ENCODE results near the gene GINS1. TPM values are rescaled to one million over a fixed set of nuclear protein-coding genes. Genes with fewer than 3 reads are reported as not detected.
A peak's percentile ranks its signal among the peaks of the same experiment; 100 is the strongest.

GINS1 gene
- total RNA-seq, 1 experiment from 2014 or later = 36.0 TPM

GRCh38 chr20:25394276-25394675 is 13.2 kb upstream of the GINS1 start:
- H3K4me3 ChIP-seq (ENCODE audit: low read depth in 2 of 2, low read length in 2 of 2) = no peak overlapping the region
- intact Hi-C loops (cut with micrococcal nuclease; ENCODE audit: unreplicated experiment) (no loop called here), in situ Hi-C loops (cut with HindIII; ENCODE audit: low pct_unique_long_range_greater_than_20kb, low sequenced_read_pairs) (no loop called here)
- TF ChIP-seq CTCF (IDR thresholded peaks at IDR 0.05) = no peak
- TF ChIP-seq, protein P1, sequence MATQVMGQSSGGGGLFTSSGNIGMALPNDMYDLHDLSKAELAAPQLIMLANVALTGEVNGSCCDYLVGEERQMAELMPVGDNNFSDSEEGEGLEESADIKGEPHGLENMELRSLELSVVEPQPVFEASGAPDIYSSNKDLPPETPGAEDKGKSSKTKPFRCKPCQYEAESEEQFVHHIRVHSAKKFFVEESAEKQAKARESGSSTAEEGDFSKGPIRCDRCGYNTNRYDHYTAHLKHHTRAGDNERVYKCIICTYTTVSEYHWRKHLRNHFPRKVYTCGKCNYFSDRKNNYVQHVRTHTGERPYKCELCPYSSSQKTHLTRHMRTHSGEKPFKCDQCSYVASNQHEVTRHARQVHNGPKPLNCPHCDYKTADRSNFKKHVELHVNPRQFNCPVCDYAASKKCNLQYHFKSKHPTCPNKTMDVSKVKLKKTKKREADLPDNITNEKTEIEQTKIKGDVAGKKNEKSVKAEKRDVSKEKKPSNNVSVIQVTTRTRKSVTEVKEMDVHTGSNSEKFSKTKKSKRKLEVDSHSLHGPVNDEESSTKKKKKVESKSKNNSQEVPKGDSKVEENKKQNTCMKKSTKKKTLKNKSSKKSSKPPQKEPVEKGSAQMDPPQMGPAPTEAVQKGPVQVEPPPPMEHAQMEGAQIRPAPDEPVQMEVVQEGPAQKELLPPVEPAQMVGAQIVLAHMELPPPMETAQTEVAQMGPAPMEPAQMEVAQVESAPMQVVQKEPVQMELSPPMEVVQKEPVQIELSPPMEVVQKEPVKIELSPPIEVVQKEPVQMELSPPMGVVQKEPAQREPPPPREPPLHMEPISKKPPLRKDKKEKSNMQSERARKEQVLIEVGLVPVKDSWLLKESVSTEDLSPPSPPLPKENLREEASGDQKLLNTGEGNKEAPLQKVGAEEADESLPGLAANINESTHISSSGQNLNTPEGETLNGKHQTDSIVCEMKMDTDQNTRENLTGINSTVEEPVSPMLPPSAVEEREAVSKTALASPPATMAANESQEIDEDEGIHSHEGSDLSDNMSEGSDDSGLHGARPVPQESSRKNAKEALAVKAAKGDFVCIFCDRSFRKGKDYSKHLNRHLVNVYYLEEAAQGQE (IDR thresholded peaks at IDR 0.05; ENCODE audit: insufficient read depth in 1 of 2, low read depth in 2 of 2, low read length in 1 of 2) = no peak
- TF ChIP-seq TCF7L2 (IDR thresholded peaks at IDR 0.05; ENCODE audit: low read depth, low read length) = peak; percentile 34; the same call in 1 of the 2 replicates
- TF ChIP-seq POLR2AphosphoS5 (IDR thresholded peaks at IDR 0.05; ENCODE audit: low read depth, low read length) = no peak
- no peak for TF ChIP-seq SIN3A (IDR thresholded peaks at IDR 0.05; ENCODE audit: borderline replicate concordance, insufficient read depth, low read depth, low read length)
- no peaks in the 10 kb centered on the region for H3K9me3 ChIP-seq (ENCODE audit: control insufficient read depth, insufficient read depth, low read depth, low read length)
- H3K36me3 ChIP-seq (ENCODE audit: control insufficient read depth, insufficient read depth, low read length) = peaks cover 2% of the 10 kb centered on the region; the same call in 1 of the 2 replicates
- ChIA-PET CTCF (no interaction called here), POLR2A (no interaction called here)
- no peaks in the 10 kb centered on the region for H3K27me3 ChIP-seq (ENCODE audit: control insufficient read depth, insufficient read depth, low read length)
- H3K4me1 ChIP-seq (ENCODE audit: control insufficient read depth, insufficient read depth, low read length) = peaks cover 45% of the 10 kb centered on the region
- no peak for DNase-seq (ENCODE audit: low read depth, low spot score)
- no TSS peak for BruUV-seq (replicated peaks)
- peak overlapping the region; percentile 77 for H3K27ac ChIP-seq (ENCODE audit: low read length)
- no peak for ATAC-seq

- no peak for DNase-seq (ENCODE audit: low read depth, low spot score)
- H3K36me3 ChIP-seq (ENCODE audit: control insufficient read depth, insufficient read depth, low read length) = peaks cover under 1% of the 10 kb centered on the region; the same call in 1 of the 2 replicates
- intact Hi-C loops (cut with micrococcal nuclease; ENCODE audit: unreplicated experiment) = loop anchor here (5.0 kb wide), 1 partner anchor 403 kb away; the partner anchor contains the start of gene APMAP
- no peak for TF ChIP-seq SIN3A (IDR thresholded peaks at IDR 0.05; ENCODE audit: borderline replicate concordance, insufficient read depth, low read depth, low read length)
- TF ChIP-seq CTCF (IDR thresholded peaks at IDR 0.05) = no peak
- no peak for TF ChIP-seq POLR2AphosphoS5 (IDR thresholded peaks at IDR 0.05; ENCODE audit: low read depth, low read length)
- TF ChIP-seq TCF7L2 (IDR thresholded peaks at IDR 0.05; ENCODE audit: low read depth, low read length) = no peak
- no peaks in the 10 kb centered on the region for H3K27me3 ChIP-seq (ENCODE audit: control insufficient read depth, insufficient read depth, low read length)
- no peaks in the 10 kb centered on the region for H3K9me3 ChIP-seq (ENCODE audit: control insufficient read depth, insufficient read depth, low read depth, low read length)
- BruUV-seq (replicated peaks) = no TSS peak
- H3K4me1 ChIP-seq (ENCODE audit: control insufficient read depth, insufficient read depth, low read length) = peaks cover 49% of the 10 kb centered on the region
- ChIA-PET POLR2A (no interaction called here), CTCF (no interaction called here)
- H3K4me3 ChIP-seq (ENCODE audit: low read depth in 2 of 2, low read length in 2 of 2) = no peak overlapping the region
- no peak overlapping the region; the same call in 1 of the 2 replicates for H3K27ac ChIP-seq (ENCODE audit: low read length)
- ATAC-seq = no peak
- in situ Hi-C loops (cut with HindIII; ENCODE audit: low pct_unique_long_range_greater_than_20kb, low sequenced_read_pairs) = no loop called here
Measured at GRCh38 chr20:25394996-25395395, 12.5 kb upstream of the GINS1 start.

All from Panc1 (cell line).